ENCODE measurements around the gene LSM7. TPM values are rescaled to one million over a fixed set of nuclear protein-coding genes. Genes with fewer than 3 reads are reported as not detected.

The LSM7 gene
- total RNA-seq, 1 donor, result 586 TPM

DNA sequence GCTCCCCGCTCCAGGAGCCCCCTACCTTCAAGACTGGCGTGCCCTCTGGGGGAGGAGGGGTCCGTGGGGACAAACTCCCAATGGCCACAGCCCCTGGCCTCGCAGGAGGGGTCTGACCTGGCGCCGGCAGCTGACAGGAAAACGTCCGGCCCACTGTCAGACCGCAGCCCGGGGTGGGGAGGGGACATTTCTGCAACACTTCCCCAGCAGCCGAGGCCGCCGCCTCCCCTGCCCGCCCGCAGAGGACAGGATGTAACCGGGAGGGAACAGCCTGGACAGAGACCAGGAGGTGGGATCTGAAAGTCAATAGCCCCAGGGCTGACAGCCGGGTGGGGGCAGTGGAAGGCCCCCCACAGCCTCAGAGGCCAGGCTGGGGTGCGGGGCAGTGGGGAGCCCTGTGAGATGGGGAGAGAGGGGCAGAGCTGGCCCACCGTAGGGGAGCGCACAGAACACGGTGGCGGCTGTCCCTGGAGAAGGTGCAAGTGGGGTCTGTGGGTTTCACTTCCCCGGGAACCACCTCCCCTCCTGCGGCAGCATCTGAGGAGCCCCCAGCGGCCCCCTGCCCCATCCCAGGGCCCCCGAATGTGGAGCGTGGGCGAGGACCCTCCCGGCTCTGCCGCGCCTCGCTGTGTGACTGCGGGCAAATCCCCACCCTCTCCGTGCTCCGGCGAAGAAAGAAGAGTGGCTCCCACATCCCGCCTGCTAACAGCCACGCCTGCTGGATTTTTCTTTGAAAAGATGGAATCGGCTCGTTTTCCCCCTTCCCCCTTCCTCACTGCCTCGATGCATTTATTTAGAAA is 46.1 kb downstream of the LSM7 start, which contains the start of gene PEAK3:
TSS of gene PEAK3 (minus strand) at position 114 of the 800 bp plus-strand sequence. CDS start 1,244 bp downstream, outside the sequence.
- DNase-seq (ENCODE audit: low read depth in 2 of 3, low spot score in 2 of 3), result peak in 2 of 3 donors; percentile 62 to 70

GRCh38 chr19:2281265-2282061 is 46.9 kb downstream of the LSM7 start:
- DNase-seq (ENCODE audit: low read depth in 2 of 3, low spot score in 2 of 3), result peak in 1 of 3 donors; percentile 22

DNA sequence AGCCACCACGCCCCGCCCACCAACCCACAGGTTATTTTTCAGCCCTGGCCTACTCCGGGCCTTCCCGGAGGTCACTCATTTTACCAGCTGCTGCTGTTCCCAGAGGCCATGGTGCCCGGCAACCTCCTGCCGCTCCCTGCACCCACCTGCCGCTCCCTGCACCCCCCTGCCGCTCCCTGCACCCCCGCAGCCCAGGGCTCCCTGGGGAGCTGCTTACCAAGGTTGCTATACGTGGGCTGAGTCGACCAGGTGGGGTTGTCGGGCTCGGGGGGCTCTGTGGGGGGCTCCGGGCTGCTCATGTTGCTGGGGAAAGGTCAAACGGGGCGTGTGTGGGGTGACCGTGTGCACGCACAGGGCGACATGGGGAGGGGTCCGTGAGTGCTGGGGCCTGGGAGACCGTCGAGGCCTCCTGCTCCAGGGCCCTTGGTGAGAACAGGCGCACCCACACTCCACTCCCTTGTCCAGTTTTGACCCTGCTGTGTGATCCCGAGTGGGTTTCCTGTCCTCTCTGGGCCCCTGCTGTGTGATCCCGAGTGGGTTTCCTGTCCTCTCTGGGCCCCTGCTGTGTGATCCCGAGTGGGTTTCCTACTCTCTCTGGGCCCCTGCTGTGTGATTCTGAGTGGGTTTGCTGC is 47.6 kb downstream of the LSM7 start:
- no peak for DNase-seq (ENCODE audit: low read depth in 2 of 3, low spot score in 2 of 3)

- DNase-seq (ENCODE audit: low read depth in 2 of 3, low spot score in 2 of 3), result no peak
Observed at GRCh38 chr19:2278459-2279158, 49.8 kb downstream of the LSM7 start.

GRCh38 chr19:2277138-2277537 is 51.2 kb downstream of the LSM7 start:
- no peak for DNase-seq (ENCODE audit: low read depth in 2 of 3, low spot score in 2 of 3)

- DNase-seq (ENCODE audit: low read depth in 2 of 3, low spot score in 2 of 3), result no peak
Observed at GRCh38 chr19:2276429-2276986, 51.9 kb downstream of the LSM7 start.

- no peak for DNase-seq (ENCODE audit: low read depth in 2 of 3, low spot score in 2 of 3)
Observed at GRCh38 chr19:2275588-2276428, 52.6 kb downstream of the LSM7 start.

- DNase-seq (ENCODE audit: low read depth in 2 of 3, low spot score in 2 of 3), result peak in 2 of 3 donors; percentile 70 to 81
Observed at GRCh38 chr19:2274931-2275535, 53.4 kb downstream of the LSM7 start.

GRCh38 chr19:2274185-2274711 is 54.1 kb downstream of the LSM7 start:
- no peak for DNase-seq (ENCODE audit: low read depth in 2 of 3, low spot score in 2 of 3)

- peak in 2 of 3 donors; percentile 66 to 77 for DNase-seq (ENCODE audit: low read depth in 2 of 3, low spot score in 2 of 3)
Observed at GRCh38 chr19:2273356-2274184, 54.8 kb downstream of the LSM7 start.

Other genes with a start within 250 kb of the LSM7 start
- gene MOB3A, start 232.3 kb downstream of the LSM7 start, total RNA-seq, result 65.4 TPM
- 2.2 TPM for gene IZUMO4, start 231.7 kb downstream of the LSM7 start, total RNA-seq
- 137 TPM for gene AP3D1, start 177.0 kb downstream of the LSM7 start, total RNA-seq
- 14.8 TPM for gene DOT1L, start 164.7 kb downstream of the LSM7 start, total RNA-seq
- gene PLEKHJ1, start 92.3 kb downstream of the LSM7 start, total RNA-seq, result 59.0 TPM
- gene SF3A2, start 91.8 kb downstream of the LSM7 start, total RNA-seq, result 101 TPM
- 2.2 TPM for gene AMH, start 79.3 kb downstream of the LSM7 start, total RNA-seq
- 0.54 TPM for gene JSRP1, start 72.2 kb downstream of the LSM7 start, total RNA-seq
- gene PEAK3, start 46.4 kb downstream of the LSM7 start, total RNA-seq, result under 0.01 TPM
- 2.7 TPM for gene LINGO3, start 20.4 kb downstream of the LSM7 start, total RNA-seq
- 267 TPM for gene SPPL2B, start 98 bp upstream of the LSM7 start, total RNA-seq
- 8.3 TPM for gene TMPRSS9, start 31.7 kb upstream of the LSM7 start, total RNA-seq
- gene TIMM13, start 99.0 kb upstream of the LSM7 start, total RNA-seq, result 76.7 TPM
- gene LMNB2, start 128.4 kb upstream of the LSM7 start, total RNA-seq, result 80.0 TPM
- 110 TPM for gene GADD45B, start 147.5 kb upstream of the LSM7 start, total RNA-seq